ENCODE results near the gene EFCC1. TPM values are rescaled to one million over a fixed set of nuclear protein-coding genes. Genes with fewer than 3 reads are reported as not detected.

The EFCC1 gene
- total and polyA plus RNA-seq, 2 of the 8 experiments (the other 6 are each of a cell fraction or from before 2014, with no cell fraction given): 0.14 to 0.37 TPM

- TF ChIP-seq SIRT6 (IDR thresholded peaks at IDR 0.05; ENCODE audit: low read length): no peak
- no peak for TF ChIP-seq SAP30 (IDR thresholded peaks at IDR 0.05; ENCODE audit: insufficient read depth, insufficient replicate concordance, low read length)
- TF ChIP-seq TCF12 (IDR thresholded peaks at IDR 0.05; ENCODE audit: low read depth, low read length): no peak
Measured at GRCh38 chr3:128975276-128975675, 25.8 kb upstream of the EFCC1 start (continued).
